ENCODE data around the gene MYO15B. TPM values are rescaled to one million over a fixed set of nuclear protein-coding genes. Genes with fewer than 3 reads are reported as not detected.

Gene MYO15B
- polyA plus RNA-seq, 2 donors: 27.8 to 89.5 TPM

GRCh38 chr17:75619506-75620431, 32.2 kb downstream of the MYO15B start:
- Histone ChIP-seq H3K27ac (ENCODE audit: low read depth in 2 of 2, low read length in 1 of 2) (no peak overlapping the region), H3K9me3 (ENCODE audit: control insufficient read depth in 2 of 2, insufficient read depth in 1 of 2, low read depth in 1 of 2, low read length in 1 of 2) (no peaks in the 10 kb centered on the region), H3K4me1 (ENCODE audit: control insufficient read depth in 2 of 2, insufficient read depth in 2 of 2, low read length in 1 of 2) (no peaks in the 10 kb centered on the region), H3K4me3 (ENCODE audit: low read depth in 1 of 2, low read length in 2 of 2) (no peak overlapping the region), H3K27me3 (ENCODE audit: control insufficient read depth in 1 of 2, insufficient read depth in 2 of 2, low read length in 2 of 2) (no peaks in the 10 kb centered on the region), H3K36me3 (ENCODE audit: control insufficient read depth in 2 of 2, insufficient read depth in 2 of 2, low read length in 1 of 2) (peaks cover 0 to 18% of the 10 kb centered on the region in 2 donors)
- WGBS, 2 donors: 80 to 84% methylated on average over 35 to 36 of the region's 36 CpGs

GRCh38 chr17:75621489-75621888, 33.9 kb downstream of the MYO15B start:
- Histone ChIP-seq H3K9me3 (ENCODE audit: control insufficient read depth in 2 of 2, insufficient read depth in 1 of 2, low read depth in 1 of 2, low read length in 1 of 2) (no peaks in the 10 kb centered on the region), H3K4me3 (ENCODE audit: low read depth in 1 of 2, low read length in 2 of 2) (no peak overlapping the region), H3K27me3 (ENCODE audit: control insufficient read depth in 1 of 2, insufficient read depth in 2 of 2, low read length in 2 of 2) (no peaks in the 10 kb centered on the region), H3K27ac (ENCODE audit: low read depth in 2 of 2, low read length in 1 of 2) (no peak overlapping the region), H3K36me3 (ENCODE audit: control insufficient read depth in 2 of 2, insufficient read depth in 2 of 2, low read length in 1 of 2) (peaks cover 0 to 28% of the 10 kb centered on the region in 2 donors), H3K4me1 (ENCODE audit: control insufficient read depth in 2 of 2, insufficient read depth in 2 of 2, low read length in 1 of 2) (no peaks in the 10 kb centered on the region)
- WGBS, 2 donors: 83 to 84% methylated on average over 4 of the region's 4 CpGs

- H3K27ac ChIP-seq (ENCODE audit: low read depth in 2 of 2, low read length in 1 of 2): no peak overlapping the region
- no peaks in the 10 kb centered on the region for H3K9me3 ChIP-seq (ENCODE audit: control insufficient read depth in 2 of 2, insufficient read depth in 1 of 2, low read depth in 1 of 2, low read length in 1 of 2)
- H3K4me1 ChIP-seq (ENCODE audit: control insufficient read depth in 2 of 2, insufficient read depth in 2 of 2, low read length in 1 of 2): no peaks in the 10 kb centered on the region
- peaks cover 0 to 32% of the 10 kb centered on the region in 2 donors for H3K36me3 ChIP-seq (ENCODE audit: control insufficient read depth in 2 of 2, insufficient read depth in 2 of 2, low read length in 1 of 2)
- WGBS, 2 donors: 79 to 80% methylated on average over 8 of the region's 8 CpGs
- H3K27me3 ChIP-seq (ENCODE audit: control insufficient read depth in 1 of 2, insufficient read depth in 2 of 2, low read length in 2 of 2): no peaks in the 10 kb centered on the region
- no peak overlapping the region for H3K4me3 ChIP-seq (ENCODE audit: low read depth in 1 of 2, low read length in 2 of 2)
These were observed 34.5 kb downstream of the MYO15B start for GRCh38 chr17:75622076-75622475.

DNA sequence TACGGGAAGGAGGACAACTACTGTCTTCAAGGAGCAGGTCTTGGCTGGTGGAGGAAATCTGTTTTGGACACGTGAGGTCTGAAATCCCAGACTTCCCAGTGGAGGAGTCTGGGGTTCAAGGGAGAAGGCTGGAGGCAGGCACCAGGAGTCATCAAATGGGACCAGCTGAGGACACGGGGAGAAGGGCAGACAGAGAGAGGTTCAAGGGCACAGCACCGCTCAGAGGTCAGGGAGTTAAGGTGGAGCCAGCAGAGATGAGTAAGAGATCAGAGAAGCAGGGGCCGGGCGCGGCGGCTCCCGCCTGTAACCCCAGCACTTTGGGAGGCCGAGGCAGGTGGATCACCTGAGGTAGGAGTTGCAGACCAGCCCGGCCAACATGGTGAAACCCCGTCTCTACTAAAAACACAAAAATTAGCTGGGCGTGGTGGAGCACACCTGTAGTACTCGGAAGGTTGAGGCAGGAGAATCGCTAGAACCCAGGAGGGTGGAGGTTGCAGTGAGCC, 35.2 kb downstream of the MYO15B start:
- Histone ChIP-seq H3K36me3 (ENCODE audit: control insufficient read depth in 2 of 2, insufficient read depth in 2 of 2, low read length in 1 of 2) (peaks cover 0 to 35% of the 10 kb centered on the region in 2 donors), H3K4me1 (ENCODE audit: control insufficient read depth in 2 of 2, insufficient read depth in 2 of 2, low read length in 1 of 2) (no peaks in the 10 kb centered on the region), H3K27me3 (ENCODE audit: control insufficient read depth in 1 of 2, insufficient read depth in 2 of 2, low read length in 2 of 2) (no peaks in the 10 kb centered on the region), H3K4me3 (ENCODE audit: low read depth in 1 of 2, low read length in 2 of 2) (no peak overlapping the region), H3K27ac (ENCODE audit: low read depth in 2 of 2, low read length in 1 of 2) (no peak overlapping the region), H3K9me3 (ENCODE audit: control insufficient read depth in 2 of 2, insufficient read depth in 1 of 2, low read depth in 1 of 2, low read length in 1 of 2) (no peaks in the 10 kb centered on the region)
- WGBS, 2 donors: 86 to 87% methylated on average over 15 of the region's 15 CpGs

GRCh38 chr17:75623386-75623785, 35.8 kb downstream of the MYO15B start:
- Histone ChIP-seq H3K36me3 (ENCODE audit: control insufficient read depth in 2 of 2, insufficient read depth in 2 of 2, low read length in 1 of 2) (peaks cover 0 to 36% of the 10 kb centered on the region in 2 donors), H3K4me1 (ENCODE audit: control insufficient read depth in 2 of 2, insufficient read depth in 2 of 2, low read length in 1 of 2) (no peaks in the 10 kb centered on the region), H3K27me3 (ENCODE audit: control insufficient read depth in 1 of 2, insufficient read depth in 2 of 2, low read length in 2 of 2) (no peaks in the 10 kb centered on the region), H3K4me3 (ENCODE audit: low read depth in 1 of 2, low read length in 2 of 2) (no peak overlapping the region), H3K9me3 (ENCODE audit: control insufficient read depth in 2 of 2, insufficient read depth in 1 of 2, low read depth in 1 of 2, low read length in 1 of 2) (no peaks in the 10 kb centered on the region), H3K27ac (ENCODE audit: low read depth in 2 of 2, low read length in 1 of 2) (no peak overlapping the region)
- 85 to 91% methylated on average over 9 of the region's 9 CpGs for WGBS, 2 donors

- no peaks in the 10 kb centered on the region for H3K9me3 ChIP-seq (ENCODE audit: control insufficient read depth in 2 of 2, insufficient read depth in 1 of 2, low read depth in 1 of 2, low read length in 1 of 2)
- peaks cover 0 to 42% of the 10 kb centered on the region in 2 donors for H3K36me3 ChIP-seq (ENCODE audit: control insufficient read depth in 2 of 2, insufficient read depth in 2 of 2, low read length in 1 of 2)
- no peak overlapping the region for H3K27ac ChIP-seq (ENCODE audit: low read depth in 2 of 2, low read length in 1 of 2)
- no peaks in the 10 kb centered on the region for H3K4me1 ChIP-seq (ENCODE audit: control insufficient read depth in 2 of 2, insufficient read depth in 2 of 2, low read length in 1 of 2)
- no peaks in the 10 kb centered on the region for H3K27me3 ChIP-seq (ENCODE audit: control insufficient read depth in 1 of 2, insufficient read depth in 2 of 2, low read length in 2 of 2)
- H3K4me3 ChIP-seq (ENCODE audit: low read depth in 1 of 2, low read length in 2 of 2): no peak overlapping the region
- 88 to 91% methylated on average over 12 of the region's 12 CpGs for WGBS, 2 donors
These were observed 36.4 kb downstream of the MYO15B start for GRCh38 chr17:75624021-75624420.

GRCh38 chr17:75624714-75625345, 37.2 kb downstream of the MYO15B start:
- no peak overlapping the region for H3K27ac ChIP-seq (ENCODE audit: low read depth in 2 of 2, low read length in 1 of 2)
- H3K27me3 ChIP-seq (ENCODE audit: control insufficient read depth in 1 of 2, insufficient read depth in 2 of 2, low read length in 2 of 2): no peaks in the 10 kb centered on the region
- WGBS, 2 donors: 81 to 83% methylated on average over 20 to 23 of the region's 23 CpGs
- H3K36me3 ChIP-seq (ENCODE audit: control insufficient read depth in 2 of 2, insufficient read depth in 2 of 2, low read length in 1 of 2): peaks cover 0 to 41% of the 10 kb centered on the region in 2 donors
- no peaks in the 10 kb centered on the region for H3K9me3 ChIP-seq (ENCODE audit: control insufficient read depth in 2 of 2, insufficient read depth in 1 of 2, low read depth in 1 of 2, low read length in 1 of 2)
- H3K4me3 ChIP-seq (ENCODE audit: low read depth in 1 of 2, low read length in 2 of 2): no peak overlapping the region
- no peaks in the 10 kb centered on the region for H3K4me1 ChIP-seq (ENCODE audit: control insufficient read depth in 2 of 2, insufficient read depth in 2 of 2, low read length in 1 of 2)

DNA sequence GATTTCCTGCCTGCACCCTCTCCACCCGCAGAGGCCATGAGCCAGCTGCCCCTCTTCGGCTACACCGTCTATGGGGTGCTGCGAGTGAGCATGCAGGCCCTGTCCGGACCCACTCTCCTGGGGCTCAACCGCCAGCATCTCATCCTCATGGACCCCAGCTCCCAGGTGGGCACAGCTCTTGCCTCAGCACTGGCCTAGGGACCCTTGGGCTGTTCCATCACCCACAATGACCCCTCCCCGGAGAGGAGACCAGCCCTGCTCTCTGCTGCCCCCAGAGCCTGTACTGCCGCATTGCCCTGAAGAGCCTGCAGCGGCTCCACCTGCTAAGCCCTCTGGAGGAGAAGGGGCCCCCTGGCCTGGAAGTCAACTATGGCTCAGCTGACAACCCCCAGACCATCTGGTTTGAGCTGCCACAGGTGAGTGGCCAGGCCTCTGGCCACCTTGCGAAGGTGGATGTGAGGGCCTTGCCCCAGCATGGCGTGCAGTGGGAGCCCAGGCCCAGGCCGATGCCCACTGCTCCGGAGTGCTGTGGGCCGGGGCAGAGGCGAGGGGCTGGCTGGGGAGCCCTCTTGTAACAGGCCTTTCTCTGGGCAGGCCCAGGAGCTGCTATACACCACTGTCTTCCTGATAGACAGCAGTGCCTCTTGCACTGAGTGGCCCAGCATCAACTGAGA, 38.4 kb downstream of the MYO15B start:
- WGBS, 2 donors: 85 to 86% methylated on average over 15 of the region's 15 CpGs
- H3K36me3 ChIP-seq (ENCODE audit: control insufficient read depth in 2 of 2, insufficient read depth in 2 of 2, low read length in 1 of 2): peaks cover 0 to 48% of the 10 kb centered on the region in 2 donors
- H3K9me3 ChIP-seq (ENCODE audit: control insufficient read depth in 2 of 2, insufficient read depth in 1 of 2, low read depth in 1 of 2, low read length in 1 of 2): no peaks in the 10 kb centered on the region
- no peaks in the 10 kb centered on the region for H3K4me1 ChIP-seq (ENCODE audit: control insufficient read depth in 2 of 2, insufficient read depth in 2 of 2, low read length in 1 of 2)
- H3K27ac ChIP-seq (ENCODE audit: low read depth in 2 of 2, low read length in 1 of 2): no peak overlapping the region
- no peaks in the 10 kb centered on the region for H3K27me3 ChIP-seq (ENCODE audit: control insufficient read depth in 1 of 2, insufficient read depth in 2 of 2, low read length in 2 of 2)
- H3K4me3 ChIP-seq (ENCODE audit: low read depth in 1 of 2, low read length in 2 of 2): no peak overlapping the region

DNA sequence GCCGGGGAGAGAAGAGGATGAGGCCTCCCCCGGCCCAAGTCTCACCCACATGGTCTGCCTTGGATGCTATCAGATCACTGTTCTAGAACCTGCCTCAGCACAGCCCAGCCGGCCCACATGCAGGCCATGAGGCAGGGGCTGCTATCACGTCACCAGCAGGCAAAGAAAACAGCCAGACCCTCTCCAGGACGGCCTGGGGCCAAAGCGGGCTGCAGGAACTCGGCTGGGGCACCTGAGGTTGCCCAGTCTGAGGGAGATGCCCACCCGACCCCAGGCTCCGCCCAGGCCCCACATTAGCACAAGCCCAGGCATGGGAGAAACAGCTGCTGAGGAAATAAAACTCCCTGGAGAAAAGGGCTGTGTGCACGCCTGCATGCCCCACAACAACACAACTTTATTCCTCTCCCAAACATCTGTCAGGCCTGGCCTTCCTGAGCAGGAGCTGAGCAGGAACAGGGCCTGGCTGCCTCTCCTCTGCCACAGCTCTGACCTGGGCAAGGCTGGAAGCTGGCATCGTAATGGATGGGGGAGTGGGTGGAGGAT, 39.0 kb downstream of the MYO15B start:
- Histone ChIP-seq H3K36me3 (ENCODE audit: control insufficient read depth in 2 of 2, insufficient read depth in 2 of 2, low read length in 1 of 2) (peaks cover 0 to 50% of the 10 kb centered on the region in 2 donors), H3K27me3 (ENCODE audit: control insufficient read depth in 1 of 2, insufficient read depth in 2 of 2, low read length in 2 of 2) (no peaks in the 10 kb centered on the region), H3K9me3 (ENCODE audit: control insufficient read depth in 2 of 2, insufficient read depth in 1 of 2, low read depth in 1 of 2, low read length in 1 of 2) (no peaks in the 10 kb centered on the region), H3K27ac (ENCODE audit: low read depth in 2 of 2, low read length in 1 of 2) (no peak overlapping the region), H3K4me1 (ENCODE audit: control insufficient read depth in 2 of 2, insufficient read depth in 2 of 2, low read length in 1 of 2) (no peaks in the 10 kb centered on the region), H3K4me3 (ENCODE audit: low read depth in 1 of 2, low read length in 2 of 2) (no peak overlapping the region)
- 76 to 82% methylated on average over 11 of the region's 11 CpGs for WGBS, 2 donors

Measured in esophagus (tissue), 2 donors.